GM12892 (cell line): Measurements from ENCODE around the gene DRD3. TPM values are rescaled to one million over a fixed set of nuclear protein-coding genes. Genes with fewer than 3 reads are reported as not detected.

Experiments
- DNase-seq: peaks from one replicate; pipeline ENCODE4 v3.0.0; 2011; ENCODE audit not compliant: insufficient read length
- FAIRE-seq: peaks from 2 replicates; lab custom pipeline; 2011; peaks lifted over from hg19 to GRCh38; lab: Jason Lieb, UNC
- POLR2A ChIP-seq: IDR thresholded peaks from 2 replicates; pipeline ENCODE4 v1.6.1; 2011; ENCODE audit warnings: low read depth, low read length, control low read depth
- POLR2AphosphoS5 ChIP-seq: IDR thresholded peaks from 2 replicates; pipeline ENCODE4 v1.6.1; 2011; ENCODE audit warnings: low read depth, low read length, control low read depth
- TAF1 ChIP-seq: IDR thresholded peaks from 2 replicates; pipeline ENCODE4 v1.6.1; 2011; ENCODE audit warnings: low read depth, mild to moderate bottlenecking, control low read depth, low read length, borderline replicate concordance
- polyA plus RNA-seq: library from polyadenylated mRNA; unstranded; fragments of >200 nt; gene quantifications from one replicate; pipeline ENCODE4 v1.2.1, GENCODE V29; 2012; ENCODE audit warnings: missing spikeins, inconsistent platforms; ENCODE audit not compliant: missing spikeins

DRD3 gene
- not detected for polyA plus RNA-seq

GRCh38 chr3:114178770-114179368, at the start of gene DRD3:
Gene DRD3 (minus strand): TSS chr3:114179052. CDS start chr3:114171992, 7,060 bp downstream.
- DNase-seq (no peak), FAIRE-seq (no peak)
- TF ChIP-seq POLR2A, result no peak
- TF ChIP-seq POLR2AphosphoS5, result no peak
- TF ChIP-seq TAF1, result no peak

- no peak for FAIRE-seq
- DNase-seq, result no peak
- no peak for TF ChIP-seq POLR2A
- TF ChIP-seq TAF1, result no peak
- TF ChIP-seq POLR2AphosphoS5, result no peak
Observed at GRCh38 chr3:114227076-114227475, 48.2 kb upstream of the DRD3 start.

- no peak for DNase-seq
- no peak for FAIRE-seq
- TF ChIP-seq TAF1, result no peak
- no peak for TF ChIP-seq POLR2AphosphoS5
- no peak for TF ChIP-seq POLR2A
Observed at GRCh38 chr3:114226313-114226712, 47.5 kb upstream of the DRD3 start.

GRCh38 chr3:114223143-114223542, 44.3 kb upstream of the DRD3 start:
- TF ChIP-seq POLR2AphosphoS5 (no peak), TAF1 (no peak), POLR2A (no peak)
- no peak for DNase-seq
- peak; percentile 78 for FAIRE-seq

- FAIRE-seq (peak; percentile 24), DNase-seq (no peak)
- no peak for TF ChIP-seq TAF1
- no peak for TF ChIP-seq POLR2A
- TF ChIP-seq POLR2AphosphoS5, result no peak
Observed at GRCh38 chr3:114221881-114222264, 43.0 kb upstream of the DRD3 start.

GRCh38 chr3:114221165-114221880, 42.5 kb upstream of the DRD3 start:
- DNase-seq, result no peak
- TF ChIP-seq TAF1, result no peak
- no peak for TF ChIP-seq POLR2AphosphoS5
- TF ChIP-seq POLR2A, result no peak
- no peak for FAIRE-seq

GRCh38 chr3:114219741-114220140, 40.9 kb upstream of the DRD3 start:
- FAIRE-seq, result no peak
- no peak for TF ChIP-seq POLR2AphosphoS5
- no peak for DNase-seq

GRCh38 chr3:114218578-114219185, 39.8 kb upstream of the DRD3 start:
- no peak for TF ChIP-seq TAF1
- no peak for TF ChIP-seq POLR2A
- no peak for TF ChIP-seq POLR2AphosphoS5
- DNase-seq, result no peak
- no peak for FAIRE-seq

- DNase-seq (no peak), FAIRE-seq (no peak)
- TF ChIP-seq TAF1 (no peak), POLR2AphosphoS5 (no peak), POLR2A (no peak)
Observed at GRCh38 chr3:114218006-114218405, 39.2 kb upstream of the DRD3 start.

GRCh38 chr3:114217266-114217665, 38.4 kb upstream of the DRD3 start:
- FAIRE-seq (no peak), DNase-seq (no peak)
- TF ChIP-seq TAF1 (no peak), POLR2AphosphoS5 (no peak), POLR2A (no peak)

GRCh38 chr3:114216186-114216970, 37.5 kb upstream of the DRD3 start:
- no peak for DNase-seq
- no peak for FAIRE-seq
- TF ChIP-seq POLR2AphosphoS5, result no peak
- no peak for TF ChIP-seq POLR2A
- no peak for TF ChIP-seq TAF1
